ENCODE results near the gene TMEM175. TPM values are rescaled to one million over a fixed set of nuclear protein-coding genes. Genes with fewer than 3 reads are reported as not detected.

TMEM175 gene
- total and polyA plus RNA-seq, 4 donors, result 17.4 to 81.3 (median 30.6) TPM

- Histone ChIP-seq H3K4me1 (ENCODE audit: control insufficient read depth in 1 of 2, insufficient read depth in 2 of 2, low read length in 2 of 2) (no peaks in the 10 kb centered on the region), H3K4me3 (ENCODE audit: low read length in 2 of 2) (no peak overlapping the region), H3K27ac (ENCODE audit: low read depth in 1 of 2, low read length in 2 of 2) (no peak overlapping the region), H3K27me3 (ENCODE audit: control insufficient read depth in 1 of 2, insufficient read depth in 2 of 2, low read length in 1 of 2) (no peaks in the 10 kb centered on the region), H3K9me3 (ENCODE audit: control insufficient read depth, low read length) (no peaks in the 10 kb centered on the region), H3K36me3 (ENCODE audit: control insufficient read depth in 1 of 2, insufficient read depth in 2 of 2, low read length in 1 of 2) (no peaks in the 10 kb centered on the region)
- WGBS, 2 donors, result 90% methylated on average over 40 to 42 of the region's 42 CpGs
- ATAC-seq (ENCODE audit: low FRiP score) (no peak), DNase-seq (no peak)
- intact Hi-C loops (cut with DNase I), result no loop called here
Measured at GRCh38 chr4:903066-904046, 28.9 kb upstream of the TMEM175 start.

DNA sequence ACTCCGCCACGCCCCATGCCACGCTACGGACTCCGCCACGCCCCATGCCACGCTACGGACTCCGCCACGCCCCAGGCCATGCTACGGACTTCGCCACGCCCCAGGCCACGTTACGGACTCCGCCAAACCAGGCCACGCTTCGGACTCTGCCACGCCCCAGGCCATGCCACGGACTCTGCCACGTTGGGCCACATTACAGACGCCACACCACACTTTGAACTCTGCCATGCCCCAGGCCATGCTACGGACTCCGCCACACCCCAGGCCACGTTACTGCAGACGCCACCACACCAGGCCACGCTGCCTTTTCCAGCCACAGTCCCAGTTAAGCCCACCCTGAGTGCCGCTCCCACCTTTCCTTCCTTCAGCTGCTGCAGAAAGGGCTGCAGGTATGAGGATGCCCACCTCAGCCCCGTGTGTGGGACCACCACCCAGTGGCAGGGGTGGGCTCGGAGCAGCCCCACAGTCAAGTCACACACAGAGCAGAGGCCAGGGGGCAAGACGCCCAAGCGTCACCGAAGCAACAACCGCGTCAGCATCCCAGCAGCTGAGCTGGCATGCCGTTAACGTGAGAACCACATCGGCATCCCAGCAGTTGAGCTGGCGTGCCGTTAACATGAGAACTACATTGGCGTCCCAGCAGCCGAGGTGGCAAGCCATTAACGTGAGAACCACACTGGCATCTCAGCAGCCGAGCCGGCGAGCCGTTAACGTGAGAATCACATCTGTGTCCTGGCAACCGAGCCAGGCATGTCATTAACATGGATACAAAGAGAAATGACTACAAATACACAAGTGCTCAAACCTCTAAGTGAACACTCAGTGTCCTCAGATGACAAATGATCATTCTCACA lies 26.5 kb upstream of the TMEM175 start:
- Histone ChIP-seq H3K27ac (ENCODE audit: low read depth in 1 of 2, low read length in 2 of 2) (no peak overlapping the region), H3K4me3 (ENCODE audit: low read length in 2 of 2) (no peak overlapping the region), H3K9me3 (ENCODE audit: control insufficient read depth, low read length) (no peaks in the 10 kb centered on the region), H3K36me3 (ENCODE audit: control insufficient read depth in 1 of 2, insufficient read depth in 2 of 2, low read length in 1 of 2) (peaks cover 0 to 1% of the 10 kb centered on the region in 2 donors), H3K27me3 (ENCODE audit: control insufficient read depth in 1 of 2, insufficient read depth in 2 of 2, low read length in 1 of 2) (no peaks in the 10 kb centered on the region), H3K4me1 (ENCODE audit: control insufficient read depth in 1 of 2, insufficient read depth in 2 of 2, low read length in 2 of 2) (no peaks in the 10 kb centered on the region)
- intact Hi-C loops (cut with DNase I), result no loop called here
- DNase-seq (no peak), ATAC-seq (ENCODE audit: low FRiP score) (no peak)
- WGBS, 2 donors, result 97 to 98% methylated on average over 49 of the region's 49 CpGs

DNA sequence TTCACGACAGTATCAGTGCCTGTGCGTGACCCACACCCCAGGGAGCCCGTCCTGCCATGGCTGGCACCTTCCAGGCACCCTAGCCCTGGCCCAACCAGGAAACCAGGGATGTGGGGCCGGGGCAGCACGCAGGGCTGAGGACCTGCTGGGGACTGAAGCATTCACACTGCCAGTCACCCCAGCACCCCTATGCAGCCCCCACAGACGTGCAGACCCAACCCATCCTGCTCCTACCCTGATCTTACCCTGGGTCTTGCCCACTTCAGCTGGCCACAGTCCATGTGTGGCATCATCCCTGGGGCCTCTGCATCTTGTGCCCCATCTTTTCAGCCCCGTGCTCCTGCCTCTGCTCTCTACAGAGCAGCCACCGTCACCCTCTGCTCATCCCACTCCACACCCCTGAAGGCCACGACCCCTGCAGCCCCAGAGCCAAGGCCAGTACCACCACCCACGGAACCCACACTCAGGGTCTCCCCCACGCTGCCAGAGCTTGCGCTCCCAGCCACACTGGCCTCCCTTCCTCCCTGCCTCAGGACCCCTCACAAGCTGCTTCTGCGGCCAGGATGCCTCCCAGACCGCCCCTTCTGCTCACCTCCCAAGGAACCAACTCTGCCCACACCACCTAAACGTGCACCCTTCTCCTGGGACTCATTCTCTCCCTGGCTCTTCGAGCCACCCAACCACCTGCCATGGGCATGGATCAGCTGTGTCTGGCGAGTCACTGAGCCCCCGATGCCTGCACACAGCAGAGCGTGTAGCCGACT lies 25.7 kb upstream of the TMEM175 start:
- no peak for DNase-seq
- 93 to 95% methylated on average over 20 of the region's 20 CpGs for WGBS, 2 donors
- peaks cover 0 to 4% of the 10 kb centered on the region in 2 donors for H3K36me3 ChIP-seq (ENCODE audit: control insufficient read depth in 1 of 2, insufficient read depth in 2 of 2, low read length in 1 of 2)
- no peaks in the 10 kb centered on the region for H3K4me1 ChIP-seq (ENCODE audit: control insufficient read depth in 1 of 2, insufficient read depth in 2 of 2, low read length in 2 of 2)
- intact Hi-C loops (cut with DNase I), result no loop called here
- no peaks in the 10 kb centered on the region for H3K9me3 ChIP-seq (ENCODE audit: control insufficient read depth, low read length)
- no peak for ATAC-seq (ENCODE audit: low FRiP score)
- no peaks in the 10 kb centered on the region for H3K27me3 ChIP-seq (ENCODE audit: control insufficient read depth in 1 of 2, insufficient read depth in 2 of 2, low read length in 1 of 2)
- H3K4me3 ChIP-seq (ENCODE audit: low read length in 2 of 2), result no peak overlapping the region
- H3K27ac ChIP-seq (ENCODE audit: low read depth in 1 of 2, low read length in 2 of 2), result no peak overlapping the region

GRCh38 chr4:907103-907400 lies 25.2 kb upstream of the TMEM175 start:
- Histone ChIP-seq H3K4me3 (ENCODE audit: low read length in 2 of 2) (no peak overlapping the region), H3K36me3 (ENCODE audit: control insufficient read depth in 1 of 2, insufficient read depth in 2 of 2, low read length in 1 of 2) (peaks cover 0 to 4% of the 10 kb centered on the region in 2 donors), H3K27me3 (ENCODE audit: control insufficient read depth in 1 of 2, insufficient read depth in 2 of 2, low read length in 1 of 2) (no peaks in the 10 kb centered on the region), H3K9me3 (ENCODE audit: control insufficient read depth, low read length) (no peaks in the 10 kb centered on the region), H3K27ac (ENCODE audit: low read depth in 1 of 2, low read length in 2 of 2) (no peak overlapping the region), H3K4me1 (ENCODE audit: control insufficient read depth in 1 of 2, insufficient read depth in 2 of 2, low read length in 2 of 2) (no peaks in the 10 kb centered on the region)
- intact Hi-C loops (cut with DNase I), result no loop called here
- ATAC-seq (ENCODE audit: low FRiP score), result no peak
- no peak for DNase-seq
- 93 to 96% methylated on average over 7 of the region's 7 CpGs for WGBS, 2 donors

DNA sequence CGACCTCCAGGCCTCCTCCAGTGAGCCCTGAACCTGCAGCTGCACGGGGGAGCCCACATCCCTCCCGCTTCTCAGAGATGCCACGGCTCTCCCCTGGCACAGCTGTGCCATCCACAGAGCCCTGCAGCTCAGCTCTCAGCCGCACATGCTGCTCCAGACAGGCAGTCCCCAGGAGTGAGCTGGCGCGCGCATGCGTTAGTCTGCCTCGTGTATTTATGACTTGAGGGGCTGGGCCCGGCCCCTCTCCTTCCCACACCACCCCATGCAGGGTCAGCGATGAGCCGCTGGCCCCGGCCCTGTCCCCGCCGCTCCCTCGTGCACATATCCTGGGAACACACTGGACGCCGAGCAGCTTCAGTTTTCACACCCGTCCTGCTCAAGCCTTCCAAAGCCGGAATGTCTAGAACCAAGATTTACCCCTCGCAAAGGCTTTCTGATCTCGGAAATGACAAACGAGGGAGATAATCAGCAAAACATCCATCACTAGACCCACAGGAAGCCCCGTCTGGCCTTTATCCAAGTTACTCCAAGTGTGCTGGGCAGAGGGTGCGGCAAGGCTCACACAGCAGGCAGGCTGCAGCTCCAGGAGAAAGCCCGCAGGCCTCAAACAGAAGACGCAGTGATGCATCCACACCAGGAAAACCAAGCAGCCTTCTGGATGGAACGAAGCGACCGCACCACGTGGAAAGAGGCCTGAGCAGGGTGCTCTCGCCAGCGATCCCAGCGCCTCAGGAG lies 24.4 kb upstream of the TMEM175 start:
- Histone ChIP-seq H3K36me3 (ENCODE audit: control insufficient read depth in 1 of 2, insufficient read depth in 2 of 2, low read length in 1 of 2) (peaks cover 0 to 4% of the 10 kb centered on the region in 2 donors), H3K27me3 (ENCODE audit: control insufficient read depth in 1 of 2, insufficient read depth in 2 of 2, low read length in 1 of 2) (no peaks in the 10 kb centered on the region), H3K4me1 (ENCODE audit: control insufficient read depth in 1 of 2, insufficient read depth in 2 of 2, low read length in 2 of 2) (no peaks in the 10 kb centered on the region), H3K9me3 (ENCODE audit: control insufficient read depth, low read length) (no peaks in the 10 kb centered on the region), H3K27ac (ENCODE audit: low read depth in 1 of 2, low read length in 2 of 2) (no peak overlapping the region), H3K4me3 (ENCODE audit: low read length in 2 of 2) (no peak overlapping the region)
- WGBS, 2 donors, result 78% methylated on average over 35 of the region's 35 CpGs
- intact Hi-C loops (cut with DNase I), result no loop called here
- DNase-seq, result no peak
- ATAC-seq (ENCODE audit: low FRiP score), result no peak

DNA sequence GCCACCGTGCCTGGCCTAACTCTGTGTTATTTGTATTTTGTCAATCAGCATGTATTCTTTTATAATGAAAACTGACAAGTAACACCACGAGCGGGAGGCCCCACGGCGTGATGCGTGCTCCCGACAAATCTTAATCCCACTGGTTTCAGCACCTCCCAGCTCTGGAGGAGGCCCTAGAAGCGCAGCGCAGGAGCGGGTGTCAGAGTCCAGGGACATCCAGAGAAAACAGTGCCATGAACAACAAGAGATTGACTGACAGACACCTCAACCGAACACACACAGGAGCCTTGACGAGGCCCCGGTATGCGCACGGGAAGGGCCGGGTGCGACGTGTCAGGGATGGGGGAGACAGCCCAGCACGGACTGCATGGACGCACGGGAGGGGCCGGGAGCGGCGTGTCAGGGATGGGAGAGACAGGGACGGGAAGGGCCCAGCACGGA lies 23.1 kb upstream of the TMEM175 start:
- 93 to 94% methylated on average over 26 of the region's 26 CpGs for WGBS, 2 donors
- intact Hi-C loops (cut with DNase I), result no loop called here

DNA sequence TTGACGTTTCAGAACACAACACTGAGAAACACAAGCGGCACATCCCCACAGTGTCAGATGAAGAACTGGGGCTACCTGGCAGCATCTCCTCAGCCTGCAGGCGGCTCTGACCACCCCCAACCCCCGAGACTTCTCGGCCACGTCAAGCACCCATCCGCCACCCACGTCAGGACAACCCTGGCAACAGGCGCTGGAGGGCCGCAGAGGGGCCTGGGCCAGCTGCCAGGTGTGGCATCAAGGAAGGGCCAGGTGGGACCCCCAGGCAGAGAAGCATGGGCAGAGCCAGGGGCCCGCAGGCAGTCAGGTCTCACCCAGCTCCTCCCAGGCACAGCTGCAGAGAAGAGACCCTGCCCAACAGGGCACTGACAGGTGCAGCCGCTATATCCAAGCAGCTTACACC lies 22.4 kb upstream of the TMEM175 start:
- Histone ChIP-seq H3K4me1 (ENCODE audit: control insufficient read depth in 1 of 2, insufficient read depth in 2 of 2, low read length in 2 of 2) (no peaks in the 10 kb centered on the region), H3K27ac (ENCODE audit: low read depth in 1 of 2, low read length in 2 of 2) (no peak overlapping the region), H3K27me3 (ENCODE audit: control insufficient read depth in 1 of 2, insufficient read depth in 2 of 2, low read length in 1 of 2) (no peaks in the 10 kb centered on the region), H3K36me3 (ENCODE audit: control insufficient read depth in 1 of 2, insufficient read depth in 2 of 2, low read length in 1 of 2) (peaks cover 0 to 4% of the 10 kb centered on the region in 2 donors), H3K9me3 (ENCODE audit: control insufficient read depth, low read length) (no peaks in the 10 kb centered on the region), H3K4me3 (ENCODE audit: low read length in 2 of 2) (no peak overlapping the region)
- intact Hi-C loops (cut with DNase I), result no loop called here
- ATAC-seq (ENCODE audit: low FRiP score), result no peak
- WGBS, 2 donors, result 91 to 94% methylated on average over 12 of the region's 12 CpGs
- peak; percentile 26 to 61 for DNase-seq

More for the DNA sequence above, 23.1 kb upstream of the TMEM175 start:
- no peak for ATAC-seq (ENCODE audit: low FRiP score)
- Histone ChIP-seq H3K4me1 (ENCODE audit: control insufficient read depth in 1 of 2, insufficient read depth in 2 of 2, low read length in 2 of 2) (no peaks in the 10 kb centered on the region), H3K36me3 (ENCODE audit: control insufficient read depth in 1 of 2, insufficient read depth in 2 of 2, low read length in 1 of 2) (peaks cover 0 to 4% of the 10 kb centered on the region in 2 donors), H3K4me3 (ENCODE audit: low read length in 2 of 2) (no peak overlapping the region), H3K27ac (ENCODE audit: low read depth in 1 of 2, low read length in 2 of 2) (no peak overlapping the region), H3K27me3 (ENCODE audit: control insufficient read depth in 1 of 2, insufficient read depth in 2 of 2, low read length in 1 of 2) (no peaks in the 10 kb centered on the region), H3K9me3 (ENCODE audit: control insufficient read depth, low read length) (no peaks in the 10 kb centered on the region)
- DNase-seq, result peak in 1 of 2 donors; percentile 40
